ENCODE data around the gene AHI1.

AHI1 gene

GRCh38 chr6:135393289-135393688, 104.3 kb downstream of the AHI1 start:
- ATAC-seq (ENCODE audit: low read depth) = no peak

DNA sequence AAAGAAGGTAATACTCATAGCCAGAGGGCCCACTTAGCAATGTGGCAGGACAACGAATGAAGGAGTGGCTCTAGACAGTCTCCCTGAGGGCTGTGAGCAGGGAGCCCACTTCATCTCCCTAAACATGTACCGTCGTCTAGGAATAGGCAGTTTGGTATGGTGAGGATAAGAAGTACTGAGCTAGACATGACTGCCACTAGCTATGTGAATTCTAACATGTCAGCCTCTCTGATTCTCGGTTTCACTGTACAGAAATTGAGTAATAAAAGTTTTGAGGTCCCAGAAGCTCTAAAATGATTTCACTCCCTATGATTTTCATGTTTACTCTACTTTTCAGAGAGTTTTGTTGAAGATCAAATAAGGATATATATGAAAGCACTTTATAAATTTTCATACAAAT, 107.1 kb downstream of the AHI1 start:
- no peak overlapping the region for H3K27ac ChIP-seq (ENCODE audit: poor library complexity, severe bottlenecking)
- peaks cover 7% of the 10 kb centered on the region; the same call in 1 of the 2 replicates for H3K36me3 ChIP-seq (ENCODE audit: low read depth)
- no peaks in the 10 kb centered on the region for H3K9me3 ChIP-seq (ENCODE audit: severe bottlenecking)
- H3K4me1 ChIP-seq (ENCODE audit: insufficient read depth, poor library complexity, severe bottlenecking) = no peaks in the 10 kb centered on the region
- TF ChIP-seq, protein P1, sequence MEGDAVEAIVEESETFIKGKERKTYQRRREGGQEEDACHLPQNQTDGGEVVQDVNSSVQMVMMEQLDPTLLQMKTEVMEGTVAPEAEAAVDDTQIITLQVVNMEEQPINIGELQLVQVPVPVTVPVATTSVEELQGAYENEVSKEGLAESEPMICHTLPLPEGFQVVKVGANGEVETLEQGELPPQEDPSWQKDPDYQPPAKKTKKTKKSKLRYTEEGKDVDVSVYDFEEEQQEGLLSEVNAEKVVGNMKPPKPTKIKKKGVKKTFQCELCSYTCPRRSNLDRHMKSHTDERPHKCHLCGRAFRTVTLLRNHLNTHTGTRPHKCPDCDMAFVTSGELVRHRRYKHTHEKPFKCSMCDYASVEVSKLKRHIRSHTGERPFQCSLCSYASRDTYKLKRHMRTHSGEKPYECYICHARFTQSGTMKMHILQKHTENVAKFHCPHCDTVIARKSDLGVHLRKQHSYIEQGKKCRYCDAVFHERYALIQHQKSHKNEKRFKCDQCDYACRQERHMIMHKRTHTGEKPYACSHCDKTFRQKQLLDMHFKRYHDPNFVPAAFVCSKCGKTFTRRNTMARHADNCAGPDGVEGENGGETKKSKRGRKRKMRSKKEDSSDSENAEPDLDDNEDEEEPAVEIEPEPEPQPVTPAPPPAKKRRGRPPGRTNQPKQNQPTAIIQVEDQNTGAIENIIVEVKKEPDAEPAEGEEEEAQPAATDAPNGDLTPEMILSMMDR (IDR thresholded peaks at IDR 0.05; ENCODE audit: poor library complexity, severe bottlenecking) = no peak
- H3K4me3 ChIP-seq (ENCODE audit: severe bottlenecking) = no peak overlapping the region
- no peak for DNase-seq (ENCODE audit: low spot score)
- ATAC-seq (ENCODE audit: low read depth) = no peak
- no peaks in the 10 kb centered on the region for H3K27me3 ChIP-seq (ENCODE audit: insufficient read depth, poor library complexity, severe bottlenecking)

More at GRCh38 chr6:135393289-135393688, 104.3 kb downstream of the AHI1 start:
- no peak overlapping the region for H3K27ac ChIP-seq (ENCODE audit: poor library complexity, severe bottlenecking)
- H3K27me3 ChIP-seq (ENCODE audit: insufficient read depth, poor library complexity, severe bottlenecking) = no peaks in the 10 kb centered on the region
- TF ChIP-seq, protein P1 (IDR thresholded peaks at IDR 0.05; ENCODE audit: poor library complexity, severe bottlenecking) = no peak
- no peak overlapping the region for H3K4me3 ChIP-seq (ENCODE audit: severe bottlenecking)
- no peaks in the 10 kb centered on the region for H3K4me1 ChIP-seq (ENCODE audit: insufficient read depth, poor library complexity, severe bottlenecking)
- no peak for DNase-seq (ENCODE audit: low spot score)
- peaks cover 7% of the 10 kb centered on the region; the same call in 1 of the 2 replicates for H3K36me3 ChIP-seq (ENCODE audit: low read depth)
- H3K9me3 ChIP-seq (ENCODE audit: severe bottlenecking) = no peaks in the 10 kb centered on the region

DNA sequence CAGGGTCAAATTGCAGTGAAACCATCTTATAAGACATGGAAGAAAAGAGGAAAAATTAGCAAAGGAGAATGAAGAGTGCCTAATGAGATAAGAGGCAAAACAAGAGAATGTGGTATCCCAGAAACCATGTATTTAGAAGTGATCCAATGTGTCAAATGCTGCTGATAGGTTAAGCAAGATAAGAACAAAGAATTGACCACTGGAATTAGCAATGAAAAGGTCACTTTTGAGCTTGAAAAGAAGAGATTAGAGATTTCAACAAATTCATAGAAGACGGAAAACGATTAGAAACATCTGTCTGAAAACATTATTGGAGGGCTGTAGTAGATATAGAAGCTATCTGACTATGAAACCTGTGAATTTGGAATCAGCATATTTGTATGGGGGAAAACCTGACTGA, 112.2 kb downstream of the AHI1 start:
- no peak for ATAC-seq (ENCODE audit: low read depth)
- no peaks in the 10 kb centered on the region for H3K27me3 ChIP-seq (ENCODE audit: insufficient read depth, poor library complexity, severe bottlenecking)
- TF ChIP-seq, protein P1 (IDR thresholded peaks at IDR 0.05; ENCODE audit: poor library complexity, severe bottlenecking) = no peak

DNA sequence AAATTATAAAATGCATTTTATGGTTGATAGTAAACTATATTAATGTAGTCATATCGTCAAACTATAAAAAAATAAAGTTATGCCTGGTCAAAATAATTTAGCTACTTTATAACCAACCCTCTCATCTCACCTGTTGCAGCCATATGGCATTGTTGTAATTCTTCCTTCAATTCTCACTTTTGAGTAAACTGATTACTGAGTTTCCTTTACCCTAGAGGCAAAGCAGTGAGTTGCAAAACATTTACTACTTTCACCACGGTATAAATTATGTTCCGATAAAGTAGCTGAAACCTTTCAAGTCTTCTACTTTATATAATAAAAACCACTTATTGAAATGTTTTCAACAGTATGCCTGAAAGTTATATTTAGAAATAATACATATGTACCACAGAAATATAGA, 113.8 kb downstream of the AHI1 start:
- no peaks in the 10 kb centered on the region for H3K4me1 ChIP-seq (ENCODE audit: insufficient read depth, poor library complexity, severe bottlenecking)
- no peaks in the 10 kb centered on the region for H3K27me3 ChIP-seq (ENCODE audit: insufficient read depth, poor library complexity, severe bottlenecking)
- ATAC-seq (ENCODE audit: low read depth) (no peak), DNase-seq (ENCODE audit: low spot score) (no peak)
- TF ChIP-seq, protein P1 (IDR thresholded peaks at IDR 0.05; ENCODE audit: poor library complexity, severe bottlenecking) = no peak
- no peak overlapping the region for H3K4me3 ChIP-seq (ENCODE audit: severe bottlenecking)
- H3K27ac ChIP-seq (ENCODE audit: poor library complexity, severe bottlenecking) = no peak overlapping the region
- no peaks in the 10 kb centered on the region for H3K9me3 ChIP-seq (ENCODE audit: severe bottlenecking)
- H3K36me3 ChIP-seq (ENCODE audit: low read depth) = no peaks in the 10 kb centered on the region

More for the DNA sequence above, 112.2 kb downstream of the AHI1 start:
- H3K4me3 ChIP-seq (ENCODE audit: severe bottlenecking) = no peak overlapping the region
- H3K4me1 ChIP-seq (ENCODE audit: insufficient read depth, poor library complexity, severe bottlenecking) = no peaks in the 10 kb centered on the region
- no peak overlapping the region for H3K27ac ChIP-seq (ENCODE audit: poor library complexity, severe bottlenecking)
- no peak for DNase-seq (ENCODE audit: low spot score)
- no peaks in the 10 kb centered on the region for H3K9me3 ChIP-seq (ENCODE audit: severe bottlenecking)
- H3K36me3 ChIP-seq (ENCODE audit: low read depth) = no peaks in the 10 kb centered on the region

GRCh38 chr6:135383301-135383700, 114.2 kb downstream of the AHI1 start:
- Histone ChIP-seq H3K9me3 (ENCODE audit: severe bottlenecking) (no peaks in the 10 kb centered on the region), H3K4me1 (ENCODE audit: insufficient read depth, poor library complexity, severe bottlenecking) (no peaks in the 10 kb centered on the region), H3K4me3 (ENCODE audit: severe bottlenecking) (no peak overlapping the region), H3K27ac (ENCODE audit: poor library complexity, severe bottlenecking) (no peak overlapping the region), H3K27me3 (ENCODE audit: insufficient read depth, poor library complexity, severe bottlenecking) (no peaks in the 10 kb centered on the region), H3K36me3 (ENCODE audit: low read depth) (no peaks in the 10 kb centered on the region)
- ATAC-seq (ENCODE audit: low read depth) = no peak
- TF ChIP-seq, protein P1 (IDR thresholded peaks at IDR 0.05; ENCODE audit: poor library complexity, severe bottlenecking) = no peak
- no peak for DNase-seq (ENCODE audit: low spot score)
